HepG2 (cell line): ENCODE measurements around the gene CXCL6. TPM values are rescaled to one million over a fixed set of nuclear protein-coding genes. Genes with fewer than 3 reads are reported as not detected.
A peak's percentile ranks its signal among the peaks of the same experiment; 100 is the strongest.

Experiments
- ATAC-seq: fragments of 200-7000 bp; cut with Tn5 transposase; 3 replicates; pipeline ENCODE4 v1.9.1; 2020; ENCODE audit warnings: mild to moderate bottlenecking, moderate library complexity
- BruUV-seq: library from RNA; stranded (reverse); fragments of 400-500 nt; replicated peaks from 2 replicates; lab custom pipeline; 2021; lab: Mats Ljungman, UMichigan
- CTCF ChIA-PET: fragments of 300-600 bp; formaldehyde crosslinking; extraction: SDS; loops from one replicate; lab custom pipeline; 2021; ENCODE audit warnings: low total read pairs, inconsistent platforms, low intra/inter-chr PET ratio; lab: Yijun Ruan, JAX
- POLR2A ChIA-PET: fragments of 350-600 bp; sonication (Branson Sonifier 250); formaldehyde crosslinking; loops from one replicate; lab custom pipeline; 2020; ENCODE audit warnings: antibody characterized with exemption, inconsistent platforms; lab: Yijun Ruan, JAX
- DNase-seq: peaks from one replicate; pipeline ENCODE4 v3.0.0-alpha.2; 2015; ENCODE audit warnings: low spot score
- FAIRE-seq: peaks from 3 replicates; lab custom pipeline; 2011; peaks lifted over from hg19 to GRCh38; lab: Jason Lieb, UNC
- H2AFZ ChIP-seq: one replicate; pipeline ENCODE4 v1.6.1; 2011; ENCODE audit warnings: low read length, inconsistent platforms
- H3K27ac ChIP-seq: fragments of 300-600 bp; 3 replicates; pipeline ENCODE4 v1.8.0; 2011; ENCODE audit warnings: mixed run types, mild to moderate bottlenecking, mixed read lengths, low read length, inconsistent platforms; ENCODE audit not compliant: insufficient read depth; ENCODE audit errors: extremely low read length
- H3K27me3 ChIP-seq, 2 experiments: fragments of 200-600 bp in 1 of 2; 2 replicates in 1 of 2; 3 replicates in 1 of 2; pipeline versions ENCODE4 v1.6.0 to v1.8.0; 2011; ENCODE audit warnings: low read length in 2 of 2, mild to moderate bottlenecking in 2 of 2, moderate library complexity in 2 of 2, inconsistent platforms in 1 of 2; ENCODE audit not compliant: insufficient read depth in 2 of 2, control insufficient read depth in 1 of 2
- H3K36me3 ChIP-seq, 2 experiments: fragments of 200-600 bp in 1 of 2; replicated peaks in 1 of 2; 2 replicates in 1 of 2; 3 replicates in 1 of 2; pipeline versions ENCODE4 v1.5.1 to v1.8.0; 2011; ENCODE audit warnings: low read length in 2 of 2, inconsistent platforms in 1 of 2; ENCODE audit not compliant: insufficient read depth in 2 of 2, control insufficient read depth in 1 of 2
- H3K4me1 ChIP-seq: 2 replicates; pipeline ENCODE4 v1.5.1; 2012; ENCODE audit warnings: low read length, inconsistent platforms; ENCODE audit not compliant: insufficient read depth
- H3K4me2 ChIP-seq: 2 replicates; pipeline ENCODE4 v1.6.0; 2011; ENCODE audit warnings: low read depth, low read length, inconsistent platforms
- H3K4me3 ChIP-seq, 3 experiments: fragments of 200-600 bp in 1 of 3; sonication (generic), shearing (Covaris generic) in 1 of 3; replicated peaks in 1 of 3; 2 replicates each; pipeline ENCODE4 v1.5.1; 2011 to 2016; ENCODE audit warnings: low read length in 3 of 3, inconsistent platforms in 2 of 3, low read depth in 2 of 3, mild to moderate bottlenecking in 2 of 3, control low read depth in 1 of 3, mixed read lengths in 1 of 3; ENCODE audit not compliant: insufficient read depth in 1 of 3
- H3K79me2 ChIP-seq: one replicate; pipeline ENCODE4 v1.6.1; 2011; ENCODE audit warnings: low read length, inconsistent platforms; ENCODE audit not compliant: insufficient read depth
- H3K9ac ChIP-seq: 2 replicates; pipeline ENCODE4 v1.6.0; 2011; ENCODE audit warnings: mild to moderate bottlenecking, low read depth, low read length, inconsistent platforms; ENCODE audit not compliant: insufficient read depth
- H3K9me3 ChIP-seq: 2 replicates; pipeline ENCODE4 v1.5.1; 2012; ENCODE audit warnings: mild to moderate bottlenecking, low read length
- H4K20me1 ChIP-seq: 2 replicates; pipeline ENCODE4 v1.6.0; 2011; ENCODE audit warnings: inconsistent platforms, mild to moderate bottlenecking, low read length, moderate library complexity; ENCODE audit not compliant: insufficient read depth
- ATF7 ChIP-seq, 2 experiments: fragments of 450-650 bp in 1 of 2; sonication (generic) in 1 of 2; formaldehyde crosslinking in 1 of 2; IDR thresholded peaks; 2 replicates each; pipeline versions ENCODE4 v1.4.0 to v1.6.1; 2016 to 2020; ENCODE audit warnings: antibody characterized with exemption in 1 of 2, mild to moderate bottlenecking in 1 of 2, missing genetic modification reagents in 1 of 2
- CREB1 ChIP-seq, 2 experiments: fragments of 450-650 bp in 1 of 2; IDR thresholded peaks; 2 replicates each; pipeline ENCODE4 v1.6.1; 2016 to 2017; ENCODE audit warnings: control low read depth in 1 of 2, mild to moderate bottlenecking in 1 of 2, missing compliant biosample characterization in 1 of 2, missing genetic modification characterization in 1 of 2
- ZNF335 ChIP-seq: sonication (generic); formaldehyde crosslinking; IDR thresholded peaks from 2 replicates; pipeline ENCODE4 v1.4.0; 2020; ENCODE audit warnings: missing genetic modification reagents
- ZNF564 ChIP-seq: sonication (generic); formaldehyde crosslinking; IDR thresholded peaks from 2 replicates; pipeline ENCODE4 v1.8.1; 2023; ENCODE audit warnings: mild to moderate bottlenecking, missing genetic modification reagents
- ZNF800 ChIP-seq: sonication (generic); formaldehyde crosslinking; IDR thresholded peaks from 2 replicates; pipeline ENCODE4 v1.4.0; 2020; ENCODE audit warnings: missing genetic modification reagents
- ZSCAN21 ChIP-seq: sonication (generic); formaldehyde crosslinking; IDR thresholded peaks from 2 replicates; pipeline ENCODE4 v1.8.0; 2022; ENCODE audit warnings: mild to moderate bottlenecking, missing genetic modification reagents, moderate library complexity, borderline replicate concordance
- WGBS: methylation state at CpG from one replicate; pipeline ENCODE4 v1.1.6; 2017; ENCODE audit warnings: low lambda C conversion rate; 5-methylcytosine and 5-hydroxymethylcytosine counted together
- in situ Hi-C: cut with HindIII; loops from 2 replicates; pipeline ENCODE4 v1.10.0; 2017; ENCODE audit warnings: low pct_unique_long_range_greater_than_20kb; ENCODE audit not compliant: extremely low pct_ligation_motif_present
- intact Hi-C: fragments of 100-400 bp; cut with micrococcal nuclease; formaldehyde crosslinking; loops from one replicate; pipeline ENCODE4 v1.10.0; 2022; ENCODE audit not compliant: unreplicated experiment
- polyA plus RNA-seq, 8 experiments: library from polyadenylated mRNA; depleted of rRNA in 3 of 8; stranded (reverse) in 7 of 8; unstranded in 1 of 8; fragments of >200 nt; fragmentation: Illumina TruSeq in 4 of 8; extraction: Trizol in 4 of 8; gene quantifications; 2 replicates each; pipeline versions ENCODE4 v1.2.1 to v1.2.3, GENCODE V29; 2011 to 2016; ENCODE audit warnings: low read depth in 4 of 8, missing spikeins in 1 of 8, mixed read lengths in 1 of 8; ENCODE audit not compliant: insufficient read depth in 1 of 8
- total RNA-seq, 5 experiments: library from RNA; depleted of rRNA; stranded (reverse); fragments of >200 nt; fragmentation: Illumina TruSeq; extraction: Trizol; gene quantifications; 2 replicates each; pipeline ENCODE4 v1.2.3, GENCODE V29; 2016; ENCODE audit warnings: low read depth in 1 of 5

Gene CXCL6
- total and polyA plus RNA-seq, 2 of the 13 experiments (the other 11 are each of a cell fraction or from before 2014, with no cell fraction given), result not detected

DNA sequence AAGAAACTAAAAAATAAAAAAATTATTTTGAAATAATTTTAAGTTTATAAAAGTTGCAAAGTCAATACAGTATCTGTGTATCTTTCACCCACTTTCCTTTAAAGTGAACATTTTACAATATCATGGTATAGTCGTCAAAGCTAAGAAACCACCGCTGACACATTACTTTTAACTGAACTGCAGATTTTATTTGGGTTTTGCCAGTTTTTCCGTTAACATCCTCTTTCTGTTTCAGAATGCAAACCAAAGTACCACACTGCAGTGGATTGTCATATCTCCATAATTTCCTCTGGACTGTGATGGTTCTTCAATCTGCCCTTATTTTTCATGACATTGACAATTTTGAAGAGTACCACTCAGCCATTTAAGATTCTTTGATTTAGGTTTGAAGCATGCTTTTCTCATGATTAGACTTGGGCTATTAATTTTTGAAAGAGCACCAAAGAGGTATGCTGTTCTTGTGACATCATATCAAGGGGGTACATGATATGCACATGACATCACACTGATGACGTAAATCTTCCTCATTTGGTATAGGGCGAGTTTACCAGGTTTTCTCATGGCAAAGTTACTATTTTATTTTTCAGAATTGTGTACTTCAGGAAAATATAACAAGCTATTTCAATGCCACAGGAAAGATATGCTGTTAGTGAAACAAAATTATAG lies 29.1 kb downstream of the CXCL6 start:
- H3K4me1 ChIP-seq, result peaks cover 8% of the 10 kb centered on the region; the same call in 1 of the 2 replicates
- H3K9ac ChIP-seq, result no peak overlapping the region
- no peak overlapping the region for H3K4me3 ChIP-seq
- H3K79me2 ChIP-seq, result no peaks in the 10 kb centered on the region
- no peaks in the 10 kb centered on the region for H3K36me3 ChIP-seq
- H3K9me3 ChIP-seq, result no peaks in the 10 kb centered on the region
- in situ Hi-C loops, result no loop called here
- peaks cover 0 to 19% of the 10 kb centered on the region in 2 experiments; a peak in 3 of 5 replicates for H3K27me3 ChIP-seq
- DNase-seq, result no peak
- BruUV-seq, result no TSS peak
- WGBS, result 12% methylated on average over 5 of the region's 5 CpGs
- H4K20me1 ChIP-seq, result no peaks in the 10 kb centered on the region
- TF ChIP-seq CREB1 (IDR thresholded peaks at IDR 0.05) (peak; percentile 65), CREB1 (CRISPR knock-in tag; IDR thresholded peaks at IDR 0.05) (no peak), ZNF800 (CRISPR knock-in tag) (no peak), ATF7 (IDR thresholded peaks at IDR 0.05) (peak; percentile 31; the same call in 1 of the 2 replicates), ATF7 (CRISPR knock-in tag; IDR thresholded peaks at IDR 0.05) (no peak)
- TF ChIP-seq, all 625 proteins: peak for 2
- no peak overlapping the region for H2AFZ ChIP-seq
- CTCF ChIA-PET, result no interaction called here
- no peak overlapping the region for H3K4me2 ChIP-seq
- H3K27ac ChIP-seq, result no peak overlapping the region
- POLR2A ChIA-PET, result no interaction called here
- FAIRE-seq (no peak), ATAC-seq (no peak)
- intact Hi-C loops, result loop anchor here (2.0 kb wide), 1 partner anchor 137 kb away; no protein-coding TSS in a partner anchor

DNA sequence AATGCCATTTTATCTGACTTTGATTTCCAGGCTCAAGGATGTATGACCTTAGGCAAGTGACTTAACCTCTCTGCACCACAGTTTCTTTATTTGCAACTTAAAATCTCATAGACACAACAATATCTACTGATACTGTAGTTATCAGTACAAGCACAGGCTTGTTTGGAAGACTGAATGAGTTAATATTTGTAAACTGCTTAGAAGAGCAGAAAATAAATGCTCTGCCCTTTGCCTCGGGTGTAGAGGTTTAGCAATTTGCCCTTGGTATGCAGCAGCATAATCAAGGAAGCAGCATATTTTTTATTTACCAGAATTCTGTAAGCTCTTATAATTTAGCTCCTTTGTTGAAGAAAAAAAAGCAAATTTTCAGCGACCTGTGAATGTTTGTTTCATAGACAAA lies 29.8 kb downstream of the CXCL6 start:
- no peak overlapping the region for H2AFZ ChIP-seq

More for the DNA sequence above, 29.8 kb downstream of the CXCL6 start:
- ChIA-PET CTCF (no interaction called here), POLR2A (no interaction called here)
- Histone ChIP-seq H3K9ac (no peak overlapping the region), H3K4me3 (no peak overlapping the region), H3K4me2 (no peak overlapping the region), H3K36me3 (no peaks in the 10 kb centered on the region), H3K27me3 (peaks cover 0 to 19% of the 10 kb centered on the region in 2 experiments; a peak in 3 of 5 replicates), H3K79me2 (no peaks in the 10 kb centered on the region), H4K20me1 (no peaks in the 10 kb centered on the region), H3K9me3 (no peaks in the 10 kb centered on the region), H3K27ac (no peak overlapping the region), H3K4me1 (peaks cover 8% of the 10 kb centered on the region; the same call in 1 of the 2 replicates)
- WGBS, result 0% methylated on average over 2 of the region's 2 CpGs
- BruUV-seq, result no TSS peak
- in situ Hi-C loops (no loop called here), intact Hi-C loops (no loop called here)
- no peak for FAIRE-seq
- ATAC-seq, result no peak
- TF ChIP-seq ZNF564 (CRISPR knock-in tag) (no peak), ZNF335 (CRISPR knock-in tag) (no peak), ZSCAN21 (CRISPR knock-in tag) (no peak)
- DNase-seq, result no peak
